Uterus (tissue), 2 donors: ENCODE data around the gene P4HTM.

Source experiments
- POLR2A ChIP-seq, 2 donors: fragments of 450-650 bp; IDR thresholded peaks; one replicate each; pipeline ENCODE4 v1.6.1; 2016; ENCODE audit warnings: antibody characterized with exemption in 2 of 2, mild to moderate bottlenecking in 1 of 2, moderate library complexity in 1 of 2
- TF ChIP-seq, protein P1 (sequence below), 4 experiments: fragments of 200-600 bp in 2 of 4; fragments of 450-650 bp in 2 of 4; sonication (generic) in 2 of 4; IDR thresholded peaks; one replicate each; pipeline ENCODE4 v1.5.1; 2016 to 2019; ENCODE audit warnings: antibody characterized with exemption in 4 of 4, mild to moderate bottlenecking in 2 of 4, moderate library complexity in 1 of 4

DNA sequence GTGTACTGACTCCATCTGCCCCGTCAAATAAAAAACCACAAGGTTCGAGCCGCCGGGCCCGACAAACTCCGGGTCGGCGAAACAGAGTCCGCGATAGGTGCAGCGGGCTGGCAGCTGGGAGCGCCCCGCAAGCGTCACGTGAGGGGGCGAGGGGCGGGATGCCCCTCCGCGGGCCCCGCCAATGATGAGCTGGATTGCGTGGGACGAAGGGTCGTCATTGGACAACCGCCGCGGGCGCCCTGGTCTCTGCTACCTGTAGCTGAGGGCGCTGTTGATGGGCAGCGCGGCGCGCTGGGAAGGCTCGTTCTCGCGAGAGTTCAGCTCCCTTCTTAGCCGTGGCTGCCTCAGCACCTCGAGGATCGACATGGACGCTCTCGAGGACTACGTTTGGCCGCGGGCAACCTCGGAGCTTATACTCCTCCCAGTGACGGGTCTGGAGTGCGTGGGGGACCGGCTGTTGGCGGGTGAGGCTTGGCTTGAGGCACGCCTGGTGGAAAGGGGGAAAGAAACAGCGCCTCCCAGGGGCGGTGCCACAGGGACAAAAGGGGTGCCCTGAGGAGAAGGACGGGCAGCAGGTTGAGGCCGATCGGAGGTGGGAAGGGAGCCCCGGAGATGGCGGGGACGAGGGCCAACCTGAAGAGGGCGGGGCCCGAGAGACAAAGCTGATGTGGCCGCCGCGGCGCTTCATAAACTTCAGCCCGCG, 17.2 kb downstream of the P4HTM start, which contains the start of gene WDR6:
- TF ChIP-seq, protein P1, sequence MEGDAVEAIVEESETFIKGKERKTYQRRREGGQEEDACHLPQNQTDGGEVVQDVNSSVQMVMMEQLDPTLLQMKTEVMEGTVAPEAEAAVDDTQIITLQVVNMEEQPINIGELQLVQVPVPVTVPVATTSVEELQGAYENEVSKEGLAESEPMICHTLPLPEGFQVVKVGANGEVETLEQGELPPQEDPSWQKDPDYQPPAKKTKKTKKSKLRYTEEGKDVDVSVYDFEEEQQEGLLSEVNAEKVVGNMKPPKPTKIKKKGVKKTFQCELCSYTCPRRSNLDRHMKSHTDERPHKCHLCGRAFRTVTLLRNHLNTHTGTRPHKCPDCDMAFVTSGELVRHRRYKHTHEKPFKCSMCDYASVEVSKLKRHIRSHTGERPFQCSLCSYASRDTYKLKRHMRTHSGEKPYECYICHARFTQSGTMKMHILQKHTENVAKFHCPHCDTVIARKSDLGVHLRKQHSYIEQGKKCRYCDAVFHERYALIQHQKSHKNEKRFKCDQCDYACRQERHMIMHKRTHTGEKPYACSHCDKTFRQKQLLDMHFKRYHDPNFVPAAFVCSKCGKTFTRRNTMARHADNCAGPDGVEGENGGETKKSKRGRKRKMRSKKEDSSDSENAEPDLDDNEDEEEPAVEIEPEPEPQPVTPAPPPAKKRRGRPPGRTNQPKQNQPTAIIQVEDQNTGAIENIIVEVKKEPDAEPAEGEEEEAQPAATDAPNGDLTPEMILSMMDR (IDR thresholded peaks at IDR 0.05): peak; percentile 34 to 55 (median 44)
- peak; percentile 70 to 84 for TF ChIP-seq POLR2A (IDR thresholded peaks at IDR 0.05)
